HCT116 (cell line): Measurements from ENCODE around the gene PLEKHA6.

Experiments used
- CEBPB ChIP-seq: IDR thresholded peaks from 2 replicates; pipeline ENCODE4 v1.6.1; 2012; ENCODE audit warnings: low read depth
- ELF1 ChIP-seq: IDR thresholded peaks from 2 replicates; pipeline ENCODE4 v1.6.1; 2012; ENCODE audit warnings: low read depth, borderline replicate concordance
- EZH2 ChIP-seq: fragments of 200-600 bp; sonication (generic); IDR thresholded peaks from 2 replicates; pipeline ENCODE4 v1.6.1; 2017; ENCODE audit warnings: antibody characterized with exemption, mixed run types
- EZH2phosphoT487 ChIP-seq: fragments of 200-600 bp; IDR thresholded peaks from 2 replicates; pipeline ENCODE4 v1.6.1; 2018; ENCODE audit warnings: antibody characterized with exemption, borderline replicate concordance
- POLR2A ChIP-seq: IDR thresholded peaks from 2 replicates; pipeline ENCODE4 v1.7.0; 2011; ENCODE audit warnings: borderline replicate concordance; ENCODE audit not compliant: insufficient read depth, insufficient read length; ENCODE audit errors: extremely low read depth
- POLR2AphosphoS5 ChIP-seq: IDR thresholded peaks from 2 replicates; pipeline ENCODE4 v1.6.1; 2011; ENCODE audit warnings: mild to moderate bottlenecking, low read depth, low read length, moderate library complexity
- SIN3A ChIP-seq: IDR thresholded peaks from 2 replicates; pipeline ENCODE4 v1.6.1; 2012; ENCODE audit warnings: low read depth
- TF ChIP-seq, protein P1 (sequence below), 3 experiments: fragments of 200-600 bp in 1 of 3; sonication (generic) in 1 of 3; IDR thresholded peaks in 2 of 3; conservative IDR thresholded peaks in 1 of 3; 2 replicates each; pipeline ENCODE4 v1.5.1; 2012 to 2017; ENCODE audit warnings: low read depth in 2 of 3, low read length in 2 of 3, antibody characterized with exemption in 1 of 3, borderline replicate concordance in 1 of 3, control low read depth in 1 of 3, mild to moderate bottlenecking in 1 of 3, mixed read lengths in 1 of 3, mixed run types in 1 of 3, moderate library complexity in 1 of 3; ENCODE audit not compliant: insufficient read depth in 1 of 3
- TF ChIP-seq, protein P2 (sequence below): IDR thresholded peaks from 2 replicates; pipeline ENCODE4 v1.6.1; 2012
- TF ChIP-seq, protein P3 (sequence below): IDR thresholded peaks from 2 replicates; pipeline ENCODE4 v1.6.1; 2012; ENCODE audit warnings: low read depth

DNA sequence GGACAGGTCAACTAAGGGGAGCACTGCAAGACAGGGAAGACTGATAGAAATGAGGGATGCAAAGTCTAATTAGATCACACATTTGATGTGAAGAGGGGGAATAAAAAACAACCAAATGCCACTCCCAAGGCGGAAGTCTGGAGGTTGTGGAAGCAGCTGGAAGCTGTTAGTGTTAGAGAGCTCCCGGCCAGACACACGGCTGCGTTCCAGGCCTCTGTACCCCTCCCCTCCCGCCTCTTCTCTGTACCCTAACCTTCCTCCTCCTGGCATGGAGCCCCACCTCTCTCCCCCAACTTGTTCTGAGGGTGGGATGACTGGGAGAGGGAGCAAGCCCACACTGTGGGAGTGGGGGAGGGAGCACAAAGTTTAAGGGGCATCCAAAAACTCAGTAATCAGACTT lies 67.0 kb downstream of the PLEKHA6 start:
- TF ChIP-seq CEBPB (no peak), POLR2AphosphoS5 (no peak), EZH2 (no peak), EZH2phosphoT487 (no peak), POLR2A (no peak), ELF1 (no peak), SIN3A (no peak)
- TF ChIP-seq, protein P1, sequence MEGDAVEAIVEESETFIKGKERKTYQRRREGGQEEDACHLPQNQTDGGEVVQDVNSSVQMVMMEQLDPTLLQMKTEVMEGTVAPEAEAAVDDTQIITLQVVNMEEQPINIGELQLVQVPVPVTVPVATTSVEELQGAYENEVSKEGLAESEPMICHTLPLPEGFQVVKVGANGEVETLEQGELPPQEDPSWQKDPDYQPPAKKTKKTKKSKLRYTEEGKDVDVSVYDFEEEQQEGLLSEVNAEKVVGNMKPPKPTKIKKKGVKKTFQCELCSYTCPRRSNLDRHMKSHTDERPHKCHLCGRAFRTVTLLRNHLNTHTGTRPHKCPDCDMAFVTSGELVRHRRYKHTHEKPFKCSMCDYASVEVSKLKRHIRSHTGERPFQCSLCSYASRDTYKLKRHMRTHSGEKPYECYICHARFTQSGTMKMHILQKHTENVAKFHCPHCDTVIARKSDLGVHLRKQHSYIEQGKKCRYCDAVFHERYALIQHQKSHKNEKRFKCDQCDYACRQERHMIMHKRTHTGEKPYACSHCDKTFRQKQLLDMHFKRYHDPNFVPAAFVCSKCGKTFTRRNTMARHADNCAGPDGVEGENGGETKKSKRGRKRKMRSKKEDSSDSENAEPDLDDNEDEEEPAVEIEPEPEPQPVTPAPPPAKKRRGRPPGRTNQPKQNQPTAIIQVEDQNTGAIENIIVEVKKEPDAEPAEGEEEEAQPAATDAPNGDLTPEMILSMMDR (IDR thresholded peaks at IDR 0.05 in 2 of 3, conservative IDR thresholded peaks at IDR 0.05 in 1 of 3; ENCODE audit: borderline replicate concordance in 1 of 3, insufficient read depth in 1 of 3, low read depth in 2 of 3, low read length in 2 of 3) = no peak
- TF ChIP-seq, protein P2, sequence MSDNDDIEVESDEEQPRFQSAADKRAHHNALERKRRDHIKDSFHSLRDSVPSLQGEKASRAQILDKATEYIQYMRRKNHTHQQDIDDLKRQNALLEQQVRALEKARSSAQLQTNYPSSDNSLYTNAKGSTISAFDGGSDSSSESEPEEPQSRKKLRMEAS = no peak
- TF ChIP-seq, protein P3, sequence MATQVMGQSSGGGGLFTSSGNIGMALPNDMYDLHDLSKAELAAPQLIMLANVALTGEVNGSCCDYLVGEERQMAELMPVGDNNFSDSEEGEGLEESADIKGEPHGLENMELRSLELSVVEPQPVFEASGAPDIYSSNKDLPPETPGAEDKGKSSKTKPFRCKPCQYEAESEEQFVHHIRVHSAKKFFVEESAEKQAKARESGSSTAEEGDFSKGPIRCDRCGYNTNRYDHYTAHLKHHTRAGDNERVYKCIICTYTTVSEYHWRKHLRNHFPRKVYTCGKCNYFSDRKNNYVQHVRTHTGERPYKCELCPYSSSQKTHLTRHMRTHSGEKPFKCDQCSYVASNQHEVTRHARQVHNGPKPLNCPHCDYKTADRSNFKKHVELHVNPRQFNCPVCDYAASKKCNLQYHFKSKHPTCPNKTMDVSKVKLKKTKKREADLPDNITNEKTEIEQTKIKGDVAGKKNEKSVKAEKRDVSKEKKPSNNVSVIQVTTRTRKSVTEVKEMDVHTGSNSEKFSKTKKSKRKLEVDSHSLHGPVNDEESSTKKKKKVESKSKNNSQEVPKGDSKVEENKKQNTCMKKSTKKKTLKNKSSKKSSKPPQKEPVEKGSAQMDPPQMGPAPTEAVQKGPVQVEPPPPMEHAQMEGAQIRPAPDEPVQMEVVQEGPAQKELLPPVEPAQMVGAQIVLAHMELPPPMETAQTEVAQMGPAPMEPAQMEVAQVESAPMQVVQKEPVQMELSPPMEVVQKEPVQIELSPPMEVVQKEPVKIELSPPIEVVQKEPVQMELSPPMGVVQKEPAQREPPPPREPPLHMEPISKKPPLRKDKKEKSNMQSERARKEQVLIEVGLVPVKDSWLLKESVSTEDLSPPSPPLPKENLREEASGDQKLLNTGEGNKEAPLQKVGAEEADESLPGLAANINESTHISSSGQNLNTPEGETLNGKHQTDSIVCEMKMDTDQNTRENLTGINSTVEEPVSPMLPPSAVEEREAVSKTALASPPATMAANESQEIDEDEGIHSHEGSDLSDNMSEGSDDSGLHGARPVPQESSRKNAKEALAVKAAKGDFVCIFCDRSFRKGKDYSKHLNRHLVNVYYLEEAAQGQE = no peak
